ENCODE measurements around the gene AFG3L2. TPM values are rescaled to one million over a fixed set of nuclear protein-coding genes. Genes with fewer than 3 reads are reported as not detected.

AFG3L2 gene
- total and polyA plus RNA-seq, 4 donors = 16.4 to 41.3 (median 33.8) TPM

DNA sequence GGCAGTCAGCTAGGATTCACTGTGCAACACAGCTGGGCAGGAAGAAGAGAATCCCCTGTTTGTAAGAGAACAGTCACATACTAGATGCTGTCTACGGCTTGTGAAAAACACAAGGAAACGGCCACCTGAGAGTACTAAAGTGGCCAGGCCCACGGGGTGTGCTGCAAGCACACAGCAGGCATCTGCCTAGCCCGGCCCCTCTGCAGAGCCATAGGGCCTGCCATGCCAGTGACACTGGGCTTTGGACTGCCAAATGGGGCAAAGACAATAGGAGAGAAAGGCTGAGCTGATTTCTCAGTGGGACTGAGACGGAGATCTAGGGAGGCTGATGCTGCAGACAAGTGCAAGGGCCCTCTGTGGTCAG lies 58.7 kb downstream of the AFG3L2 start:
- Histone ChIP-seq H3K4me1 (ENCODE audit: control insufficient read depth in 5 of 5, insufficient read depth in 5 of 5, low read length in 5 of 5) (peaks cover 0 to 32% (median 0%) of the 10 kb centered on the region in 5 donors), H3K9me3 (ENCODE audit: control insufficient read depth in 4 of 4, insufficient read depth in 3 of 4, low read length in 3 of 4) (no peaks in the 10 kb centered on the region), H3K4me3 (no peak overlapping the region), H3K27me3 (ENCODE audit: control insufficient read depth in 3 of 3, insufficient read depth in 3 of 3, low read length in 2 of 3) (no peaks in the 10 kb centered on the region), H3K27ac (ENCODE audit: low read depth in 1 of 2, low read length in 1 of 2) (peak overlapping the region; percentile 1 to 70), H3K9ac (ENCODE audit: insufficient read depth in 1 of 2, low read length in 2 of 2) (no peak overlapping the region), H3K36me3 (ENCODE audit: control insufficient read depth in 4 of 4, insufficient read depth in 4 of 4, low read length in 4 of 4) (peaks cover 7 to 24% (median 14%) of the 10 kb centered on the region in 4 donors)
- no peak for ATAC-seq (ENCODE audit: insufficient read depth, low FRiP score)
- DNase-seq = no peak
- TF ChIP-seq, protein P1, sequence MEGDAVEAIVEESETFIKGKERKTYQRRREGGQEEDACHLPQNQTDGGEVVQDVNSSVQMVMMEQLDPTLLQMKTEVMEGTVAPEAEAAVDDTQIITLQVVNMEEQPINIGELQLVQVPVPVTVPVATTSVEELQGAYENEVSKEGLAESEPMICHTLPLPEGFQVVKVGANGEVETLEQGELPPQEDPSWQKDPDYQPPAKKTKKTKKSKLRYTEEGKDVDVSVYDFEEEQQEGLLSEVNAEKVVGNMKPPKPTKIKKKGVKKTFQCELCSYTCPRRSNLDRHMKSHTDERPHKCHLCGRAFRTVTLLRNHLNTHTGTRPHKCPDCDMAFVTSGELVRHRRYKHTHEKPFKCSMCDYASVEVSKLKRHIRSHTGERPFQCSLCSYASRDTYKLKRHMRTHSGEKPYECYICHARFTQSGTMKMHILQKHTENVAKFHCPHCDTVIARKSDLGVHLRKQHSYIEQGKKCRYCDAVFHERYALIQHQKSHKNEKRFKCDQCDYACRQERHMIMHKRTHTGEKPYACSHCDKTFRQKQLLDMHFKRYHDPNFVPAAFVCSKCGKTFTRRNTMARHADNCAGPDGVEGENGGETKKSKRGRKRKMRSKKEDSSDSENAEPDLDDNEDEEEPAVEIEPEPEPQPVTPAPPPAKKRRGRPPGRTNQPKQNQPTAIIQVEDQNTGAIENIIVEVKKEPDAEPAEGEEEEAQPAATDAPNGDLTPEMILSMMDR (IDR thresholded peaks at IDR 0.05; ENCODE audit: control extremely low read depth, extremely low read depth) = no peak
- WGBS, 2 donors = 40 to 51% methylated on average over 5 of the region's 5 CpGs

DNA sequence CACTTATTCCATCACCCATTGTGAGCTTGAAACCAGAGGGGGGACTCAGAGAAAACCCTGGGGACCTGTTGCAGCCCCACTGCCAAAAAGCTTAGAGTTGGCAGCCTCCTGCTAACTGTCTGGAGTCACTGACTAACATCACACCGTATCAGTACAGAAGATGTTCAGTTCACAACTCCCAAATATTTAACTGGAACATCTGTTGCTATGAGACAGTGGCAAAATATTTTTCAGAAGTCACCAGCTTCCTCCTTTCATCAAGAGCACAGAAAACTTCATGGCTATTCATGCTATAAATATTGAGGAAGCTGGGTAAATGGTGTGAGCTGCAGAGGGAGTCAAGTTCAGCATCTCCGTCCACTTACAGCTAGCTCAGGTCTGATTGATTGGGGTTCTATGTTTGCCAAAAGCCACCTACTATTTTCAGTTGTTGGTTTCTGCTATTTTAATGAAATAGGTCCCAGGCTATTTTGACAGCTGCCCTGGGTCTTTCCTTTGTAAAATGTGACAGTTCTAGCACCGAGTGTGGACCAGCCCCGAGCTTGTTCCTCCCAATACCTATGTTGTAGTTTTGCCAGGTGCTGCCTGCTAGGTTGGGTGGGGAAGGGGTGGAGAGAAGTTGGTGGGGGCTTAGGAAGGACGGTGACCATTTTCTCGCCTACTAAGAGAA lies 59.2 kb downstream of the AFG3L2 start:
- Histone ChIP-seq H3K9me3 (ENCODE audit: control insufficient read depth in 4 of 4, insufficient read depth in 3 of 4, low read length in 3 of 4) (no peaks in the 10 kb centered on the region), H3K27me3 (ENCODE audit: control insufficient read depth in 3 of 3, insufficient read depth in 3 of 3, low read length in 2 of 3) (no peaks in the 10 kb centered on the region), H3K4me3 (no peak overlapping the region), H3K9ac (ENCODE audit: insufficient read depth in 1 of 2, low read length in 2 of 2) (no peak overlapping the region), H3K36me3 (ENCODE audit: control insufficient read depth in 4 of 4, insufficient read depth in 4 of 4, low read length in 4 of 4) (peaks cover 5 to 24% (median 13%) of the 10 kb centered on the region in 4 donors), H3K27ac (ENCODE audit: low read depth in 1 of 2, low read length in 1 of 2) (peak overlapping the region; percentile 22 to 70), H3K4me1 (ENCODE audit: control insufficient read depth in 5 of 5, insufficient read depth in 5 of 5, low read length in 5 of 5) (peaks cover 0 to 33% (median 0%) of the 10 kb centered on the region in 5 donors)
- ATAC-seq (ENCODE audit: insufficient read depth, low FRiP score) (peak; percentile 51), DNase-seq (peak in 2 of 3 donors; percentile 19 to 26)
- 51 to 58% methylated on average over 6 of the region's 6 CpGs for WGBS, 2 donors
- TF ChIP-seq, protein P1 (IDR thresholded peaks at IDR 0.05; ENCODE audit: control extremely low read depth, extremely low read depth) = no peak

DNA sequence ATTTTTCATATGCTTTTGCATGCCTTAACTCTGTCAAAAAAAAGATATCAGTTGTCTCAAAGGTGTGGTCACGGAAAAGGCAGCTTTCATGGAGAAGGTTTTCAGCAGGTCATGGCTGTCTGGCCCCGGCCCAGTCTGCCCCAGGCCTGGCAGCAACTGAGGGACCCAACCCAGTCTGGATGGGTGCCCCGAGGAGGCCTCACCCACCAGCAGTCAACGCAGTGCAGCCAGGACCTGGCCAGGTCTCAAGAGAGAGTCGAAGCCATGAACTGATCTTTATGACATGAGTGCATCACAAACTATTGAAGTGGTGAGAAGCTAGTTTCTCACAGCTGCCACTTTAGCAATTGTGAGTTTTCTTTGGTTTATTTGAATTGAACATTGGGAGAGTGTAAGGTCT lies 61.1 kb downstream of the AFG3L2 start:
- H3K36me3 ChIP-seq (ENCODE audit: control insufficient read depth in 4 of 4, insufficient read depth in 4 of 4, low read length in 4 of 4) = peaks cover 9 to 24% (median 16%) of the 10 kb centered on the region in 4 donors
- WGBS, 2 donors = 62 to 85% methylated on average over 5 of the region's 5 CpGs
- TF ChIP-seq, protein P1 (IDR thresholded peaks at IDR 0.05; ENCODE audit: control extremely low read depth, extremely low read depth) = no peak
- peak overlapping the region in 1 of 2 donors; percentile 21 for H3K27ac ChIP-seq (ENCODE audit: low read depth in 1 of 2, low read length in 1 of 2)
- H3K4me1 ChIP-seq (ENCODE audit: control insufficient read depth in 5 of 5, insufficient read depth in 5 of 5, low read length in 5 of 5) = peaks cover 0 to 33% (median 0%) of the 10 kb centered on the region in 5 donors
- DNase-seq (no peak), ATAC-seq (ENCODE audit: insufficient read depth, low FRiP score) (no peak)
- H3K27me3 ChIP-seq (ENCODE audit: control insufficient read depth in 3 of 3, insufficient read depth in 3 of 3, low read length in 2 of 3) = no peaks in the 10 kb centered on the region
- H3K4me3 ChIP-seq = no peak overlapping the region
- H3K9me3 ChIP-seq (ENCODE audit: control insufficient read depth in 4 of 4, insufficient read depth in 3 of 4, low read length in 3 of 4) = peaks cover 0 to 6% (median 1%) of the 10 kb centered on the region in 4 donors
- H3K9ac ChIP-seq (ENCODE audit: insufficient read depth in 1 of 2, low read length in 2 of 2) = no peak overlapping the region

Data from lung (tissue), 12 donors.